GM23338 (cell line): ENCODE results near the gene HDAC8. TPM values are rescaled to one million over a fixed set of nuclear protein-coding genes. Genes with fewer than 3 reads are reported as not detected.

Experiments used
- ATAC-seq: fragments of 200-7000 bp; cut with Tn5 transposase; 3 replicates; pipeline ENCODE4 v1.9.1; 2020
- DNase-seq: peaks from one replicate; pipeline ENCODE4 v3.0.0-alpha.2; 2015; ENCODE audit warnings: low spot score
- H2AFZ ChIP-seq: fragments of 200-600 bp; sonication (generic); 2 replicates; pipeline ENCODE4 v1.8.0; 2016; ENCODE audit warnings: antibody characterized with exemption, mild to moderate bottlenecking, moderate library complexity
- H3F3A ChIP-seq: fragments of 200-600 bp; sonication (generic); replicated peaks from 2 replicates; pipeline ENCODE4 v1.8.0; 2017; ENCODE audit warnings: antibody characterized with exemption, mixed run types, low read depth
- H3K27ac ChIP-seq: fragments of 200-600 bp; sonication (generic); 2 replicates; pipeline ENCODE4 v1.6.1; 2016; ENCODE audit warnings: low read depth
- H3K27me3 ChIP-seq: fragments of 200-600 bp; sonication (generic); 2 replicates; pipeline ENCODE4 v1.8.0; 2016; ENCODE audit warnings: mild to moderate bottlenecking, mixed run types, moderate library complexity; ENCODE audit not compliant: insufficient read depth
- H3K36me3 ChIP-seq: fragments of 200-600 bp; sonication (generic); 2 replicates; pipeline ENCODE4 v1.8.0; 2016; ENCODE audit warnings: mild to moderate bottlenecking; ENCODE audit not compliant: insufficient read depth
- H3K4me1 ChIP-seq: fragments of 200-600 bp; sonication (generic); 2 replicates; pipeline ENCODE4 v1.8.0; 2016; ENCODE audit warnings: mild to moderate bottlenecking, moderate library complexity; ENCODE audit not compliant: insufficient read depth
- H3K4me2 ChIP-seq: fragments of 200-600 bp; sonication (generic); 2 replicates; pipeline ENCODE4 v1.7.1; 2017; ENCODE audit warnings: mixed run types
- H3K4me3 ChIP-seq: fragments of 200-600 bp; sonication (generic); 2 replicates; pipeline ENCODE4 v1.6.1; 2016; ENCODE audit warnings: mixed run types
- H3K79me2 ChIP-seq: fragments of 200-600 bp; sonication (generic); replicated peaks from 2 replicates; pipeline ENCODE4 v1.8.0; 2017; ENCODE audit warnings: mild to moderate bottlenecking; ENCODE audit not compliant: insufficient read depth
- H3K9me2 ChIP-seq: fragments of 200-600 bp; sonication (generic); 2 replicates; pipeline ENCODE4 v1.8.0; 2017; ENCODE audit not compliant: insufficient read depth
- H4K20me1 ChIP-seq: fragments of 200-600 bp; sonication (generic); replicated peaks from 2 replicates; pipeline ENCODE4 v1.8.0; 2017; ENCODE audit warnings: mild to moderate bottlenecking; ENCODE audit not compliant: insufficient read depth
- H3K27ac Mint-ChIP-seq: 2 replicates; pipeline ENCODE4 v1.8.0; 2020; ENCODE audit warnings: inconsistent platforms, mild to moderate bottlenecking, moderate library complexity, mixed read lengths
- H3K27me3 Mint-ChIP-seq: 3 replicates; pipeline ENCODE4 v1.8.0; 2022; ENCODE audit warnings: low read depth, mild to moderate bottlenecking, moderate library complexity, mixed read lengths, inconsistent platforms; ENCODE audit not compliant: insufficient read depth, poor library complexity
- H3K36me3 Mint-ChIP-seq: 3 replicates; pipeline ENCODE4 v1.8.0; 2021; ENCODE audit warnings: low read depth, mild to moderate bottlenecking, inconsistent platforms, moderate library complexity, mixed read lengths
- H3K4me1 Mint-ChIP-seq: 3 replicates; pipeline ENCODE4 v1.8.0; 2020; ENCODE audit warnings: mild to moderate bottlenecking, inconsistent platforms, mixed read lengths
- H3K4me3 Mint-ChIP-seq: 3 replicates; pipeline ENCODE4 v1.8.0; 2021; ENCODE audit warnings: moderate library complexity, mild to moderate bottlenecking, inconsistent platforms, mixed read lengths
- H3K9me3 Mint-ChIP-seq: 3 replicates; pipeline ENCODE4 v1.8.0; 2020; ENCODE audit warnings: moderate library complexity, mild to moderate bottlenecking, inconsistent platforms, mixed read lengths
- ETS1 ChIP-seq: IDR thresholded peaks from 2 replicates; pipeline ENCODE4 v1.6.1; 2016; ENCODE audit warnings: antibody characterized with exemption
- EZH2 ChIP-seq: fragments of 200-600 bp; sonication (generic); IDR thresholded peaks from one replicate; pipeline ENCODE4 v1.8.0; 2017; ENCODE audit warnings: antibody characterized with exemption, mild to moderate bottlenecking, low read depth; ENCODE audit not compliant: unreplicated experiment
- EZH2phosphoT487 ChIP-seq: fragments of 200-600 bp; sonication (generic); IDR thresholded peaks from one replicate; pipeline ENCODE4 v1.8.1; 2018; ENCODE audit warnings: antibody characterized with exemption; ENCODE audit not compliant: unreplicated experiment
- JUNB ChIP-seq: IDR thresholded peaks from one replicate; pipeline ENCODE4 v1.6.1; 2016; ENCODE audit warnings: antibody characterized with exemption; ENCODE audit not compliant: unreplicated experiment
- POLR2AphosphoS5 ChIP-seq: IDR thresholded peaks from 2 replicates; pipeline ENCODE4 v1.6.1; 2016; ENCODE audit warnings: antibody characterized with exemption, low read depth
- ZNF114 ChIP-seq: fragments of 250-450 bp; sonication (Bioruptor Pico); IDR thresholded peaks from 2 replicates; pipeline ENCODE4 v1.5.0; 2020; ENCODE audit warnings: mild to moderate bottlenecking, moderate library complexity
- ZNF331 ChIP-seq: fragments of 250-450 bp; sonication (Bioruptor Pico); IDR thresholded peaks from 2 replicates; pipeline ENCODE4 v1.5.0; 2020; ENCODE audit warnings: low read depth, mild to moderate bottlenecking, moderate library complexity
- ZNF462 ChIP-seq: fragments of 250-450 bp; sonication (Bioruptor Pico); IDR thresholded peaks from 2 replicates; pipeline ENCODE4 v1.5.0; 2020; ENCODE audit warnings: mild to moderate bottlenecking, moderate library complexity
- polyA plus RNA-seq: library from polyadenylated mRNA; unstranded; fragments of >200 nt; fragmentation: Nextera tagmentation; extraction: Ambion mirVana; gene quantifications from 2 replicates; pipeline ENCODE4 v1.2.1, GENCODE V29; 2016
- total RNA-seq: library from RNA; depleted of rRNA; stranded (reverse); fragments of >200 nt; shearing (Covaris generic); gene quantifications from 2 replicates; pipeline ENCODE4 v1.2.3, GENCODE V29; 2014

HDAC8 gene
- total and polyA plus RNA-seq, 2 experiments from 2014 or later = 21.6 to 28.7 TPM

DNA sequence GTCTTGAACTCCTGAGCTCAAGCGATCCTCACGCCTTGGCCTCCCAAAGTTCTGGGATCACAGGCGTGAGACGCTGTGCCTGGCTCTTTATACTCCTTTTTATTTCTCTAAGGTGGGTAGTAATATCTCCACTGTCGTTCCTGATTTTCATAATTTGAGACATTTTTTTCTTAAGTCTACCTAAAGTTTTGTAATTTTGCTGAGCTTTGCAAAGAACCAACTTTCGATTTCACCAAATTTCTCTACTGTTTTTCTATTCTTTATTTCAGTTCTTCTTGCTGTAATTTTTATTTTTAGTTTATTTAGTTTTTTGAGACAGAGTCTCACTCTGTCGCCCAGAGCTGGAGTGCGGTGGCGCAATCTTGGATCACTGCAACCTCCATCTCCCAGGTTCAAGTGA is 196.5 kb downstream of the HDAC8 start:
- H2AFZ ChIP-seq = no peak overlapping the region
- no peaks in the 10 kb centered on the region for H3K79me2 ChIP-seq
- Mint-ChIP-seq H3K9me3 (no peaks in the 10 kb centered on the region), H3K36me3 (no peaks in the 10 kb centered on the region), H3K27ac (no peak overlapping the region), H3K4me1 (peaks cover under 1% of the 10 kb centered on the region; the same call in 2 of the 3 replicates), H3K27me3 (no peaks in the 10 kb centered on the region), H3K4me3 (no peak overlapping the region)
- DNase-seq (no peak), ATAC-seq (no peak)
- TF ChIP-seq POLR2AphosphoS5 = no peak
- no peak for TF ChIP-seq ETS1
- no peak for TF ChIP-seq ZNF462 (CRISPR knock-in tag)
- no peak for TF ChIP-seq EZH2
- TF ChIP-seq EZH2phosphoT487 = no peak
- TF ChIP-seq ZNF331 = no peak
- TF ChIP-seq ZNF114 = no peak
- TF ChIP-seq JUNB = no peak
- H3K27ac ChIP-seq = no peak overlapping the region
- no peaks in the 10 kb centered on the region for H3K4me1 ChIP-seq
- H3K9me2 ChIP-seq = no peaks in the 10 kb centered on the region
- H3K4me2 ChIP-seq = no peak overlapping the region
- no peaks in the 10 kb centered on the region for H4K20me1 ChIP-seq
- H3F3A ChIP-seq = no peaks in the 10 kb centered on the region
- H3K36me3 ChIP-seq = no peaks in the 10 kb centered on the region
- H3K27me3 ChIP-seq = no peaks in the 10 kb centered on the region
- no peak overlapping the region for H3K4me3 ChIP-seq
